OCI-LY3 (cell line): ENCODE data around the gene CADPS.

Source experiments
- EZH2phosphoT487 ChIP-seq: fragments of 200-600 bp; shearing (Covaris generic); IDR thresholded peaks from 2 replicates; pipeline ENCODE4 v1.6.1; 2018; ENCODE audit warnings: antibody characterized with exemption, mixed run types, low read depth
- TF ChIP-seq, protein P1 (sequence below): fragments of 200-600, 300-600 bp; sonication (generic); IDR thresholded peaks from 2 replicates; pipeline ENCODE4 v1.5.1; 2014; ENCODE audit warnings: antibody characterized with exemption, low read length, low read depth

GRCh38 chr3:62703451-62704167 lies 171.6 kb downstream of the CADPS start:
- TF ChIP-seq, protein P1, sequence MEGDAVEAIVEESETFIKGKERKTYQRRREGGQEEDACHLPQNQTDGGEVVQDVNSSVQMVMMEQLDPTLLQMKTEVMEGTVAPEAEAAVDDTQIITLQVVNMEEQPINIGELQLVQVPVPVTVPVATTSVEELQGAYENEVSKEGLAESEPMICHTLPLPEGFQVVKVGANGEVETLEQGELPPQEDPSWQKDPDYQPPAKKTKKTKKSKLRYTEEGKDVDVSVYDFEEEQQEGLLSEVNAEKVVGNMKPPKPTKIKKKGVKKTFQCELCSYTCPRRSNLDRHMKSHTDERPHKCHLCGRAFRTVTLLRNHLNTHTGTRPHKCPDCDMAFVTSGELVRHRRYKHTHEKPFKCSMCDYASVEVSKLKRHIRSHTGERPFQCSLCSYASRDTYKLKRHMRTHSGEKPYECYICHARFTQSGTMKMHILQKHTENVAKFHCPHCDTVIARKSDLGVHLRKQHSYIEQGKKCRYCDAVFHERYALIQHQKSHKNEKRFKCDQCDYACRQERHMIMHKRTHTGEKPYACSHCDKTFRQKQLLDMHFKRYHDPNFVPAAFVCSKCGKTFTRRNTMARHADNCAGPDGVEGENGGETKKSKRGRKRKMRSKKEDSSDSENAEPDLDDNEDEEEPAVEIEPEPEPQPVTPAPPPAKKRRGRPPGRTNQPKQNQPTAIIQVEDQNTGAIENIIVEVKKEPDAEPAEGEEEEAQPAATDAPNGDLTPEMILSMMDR, result no peak
- no peak for TF ChIP-seq EZH2phosphoT487
